Measurements from ENCODE around the gene HES7.

Gene HES7

GRCh38 chr17:8160741-8161221 is 36.9 kb upstream of the HES7 start:
- no peaks in the 10 kb centered on the region for H3K27me3 Mint-ChIP-seq (ENCODE audit: low read depth)
- peaks cover 21% of the 10 kb centered on the region for H3K36me3 Mint-ChIP-seq (ENCODE audit: low read depth)
- peaks cover 47% of the 10 kb centered on the region for H3K4me1 Mint-ChIP-seq
- H3K4me3 Mint-ChIP-seq = peak overlapping the region; percentile 82 to 87 (median 85)
- no peaks in the 10 kb centered on the region for H3K9me3 Mint-ChIP-seq
- peak overlapping the region; percentile 71 to 87 (median 80) for H3K27ac Mint-ChIP-seq
- no peak for TF ChIP-seq CTCF (IDR thresholded peaks at IDR 0.05; ENCODE audit: unreplicated experiment in 3 of 3)

DNA sequence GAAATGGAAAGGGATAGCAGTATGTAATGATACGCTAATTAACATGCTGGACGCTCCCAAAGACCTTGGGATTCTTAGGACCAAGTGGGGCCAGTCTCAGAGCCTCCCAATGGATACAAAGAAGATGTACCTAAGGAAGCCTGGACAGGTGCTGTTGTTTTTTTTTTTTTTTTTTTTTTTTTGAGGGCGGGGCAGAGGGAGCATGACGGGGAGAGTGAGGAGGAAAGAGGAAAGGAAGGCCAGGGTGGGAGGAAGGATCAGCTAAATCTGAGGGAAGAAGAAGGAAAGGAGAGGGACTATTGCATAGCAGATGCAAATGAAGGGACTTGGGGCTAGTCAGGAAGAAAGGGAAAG is 36.3 kb upstream of the HES7 start:
- H3K36me3 Mint-ChIP-seq (ENCODE audit: low read depth) = peaks cover 21% of the 10 kb centered on the region
- H3K27ac Mint-ChIP-seq = peak overlapping the region; percentile 71 to 87 (median 84)
- no peak for TF ChIP-seq CTCF (IDR thresholded peaks at IDR 0.05; ENCODE audit: unreplicated experiment in 3 of 3)
- H3K27me3 Mint-ChIP-seq (ENCODE audit: low read depth) = no peaks in the 10 kb centered on the region
- H3K4me1 Mint-ChIP-seq = peaks cover 47% of the 10 kb centered on the region
- no peaks in the 10 kb centered on the region for H3K9me3 Mint-ChIP-seq
- peak overlapping the region; percentile 82 to 87 (median 85) for H3K4me3 Mint-ChIP-seq

- H3K36me3 Mint-ChIP-seq (ENCODE audit: low read depth) = peaks cover 21% of the 10 kb centered on the region
- H3K27ac Mint-ChIP-seq = peak overlapping the region; percentile 71 to 87 (median 84)
- peaks cover 42% of the 10 kb centered on the region for H3K4me1 Mint-ChIP-seq
- no peak for TF ChIP-seq CTCF (IDR thresholded peaks at IDR 0.05; ENCODE audit: unreplicated experiment in 3 of 3)
- H3K9me3 Mint-ChIP-seq = no peaks in the 10 kb centered on the region
- no peaks in the 10 kb centered on the region for H3K27me3 Mint-ChIP-seq (ENCODE audit: low read depth)
- peak overlapping the region; percentile 82 to 87 (median 85) for H3K4me3 Mint-ChIP-seq
Measured at GRCh38 chr17:8159459-8160223, 35.7 kb upstream of the HES7 start.

GRCh38 chr17:8159032-8159400 is 35.1 kb upstream of the HES7 start:
- no peak for TF ChIP-seq CTCF (IDR thresholded peaks at IDR 0.05; ENCODE audit: unreplicated experiment in 3 of 3)
- Mint-ChIP-seq H3K9me3 (no peaks in the 10 kb centered on the region), H3K4me1 (peaks cover 36% of the 10 kb centered on the region), H3K27me3 (ENCODE audit: low read depth) (no peaks in the 10 kb centered on the region), H3K36me3 (ENCODE audit: low read depth) (peaks cover 21% of the 10 kb centered on the region), H3K27ac (peak overlapping the region; percentile 66 to 87 (median 87)), H3K4me3 (peak overlapping the region; percentile 67 to 81 (median 80))

DNA sequence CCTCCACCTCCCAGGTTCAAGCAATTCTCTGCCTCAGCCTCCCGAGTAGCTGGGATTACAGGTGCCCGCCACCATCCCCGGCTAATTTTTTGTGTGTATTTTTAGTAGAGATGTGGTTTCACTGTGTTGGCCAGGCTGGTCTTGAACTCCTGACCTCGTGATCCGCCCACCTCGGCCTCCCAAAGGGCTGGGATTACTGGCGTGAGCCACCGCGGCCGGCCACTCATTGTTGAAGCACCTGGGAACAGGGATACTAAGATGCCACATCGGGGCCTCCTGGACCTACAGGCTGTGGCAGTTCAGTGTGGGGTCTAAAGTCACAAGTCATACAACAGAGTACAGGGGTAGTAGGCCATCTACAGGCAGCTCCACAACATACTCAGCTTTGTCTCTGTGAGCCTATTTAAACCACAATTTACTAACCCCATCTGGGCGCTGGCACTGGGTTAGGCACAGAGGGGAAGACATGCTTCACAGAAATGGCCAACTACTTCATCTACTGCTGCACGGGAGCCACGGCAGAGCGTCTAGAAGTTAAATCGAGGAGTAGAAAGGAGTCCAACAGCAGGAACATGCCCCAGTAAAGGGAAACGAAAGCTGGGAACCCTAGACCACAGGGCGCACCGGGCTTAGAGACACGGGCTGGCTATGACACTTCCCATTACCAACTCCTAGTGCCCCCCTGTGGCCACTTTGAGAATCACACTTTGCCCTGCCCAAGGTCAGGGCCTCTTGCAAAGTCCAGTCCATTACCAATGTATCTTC is 34.5 kb upstream of the HES7 start:
- no peaks in the 10 kb centered on the region for H3K27me3 Mint-ChIP-seq (ENCODE audit: low read depth)
- H3K4me1 Mint-ChIP-seq = peaks cover 31% of the 10 kb centered on the region
- peak overlapping the region; percentile 67 to 81 (median 80) for H3K4me3 Mint-ChIP-seq
- peak; percentile 87 to 93 (median 90) for TF ChIP-seq CTCF (IDR thresholded peaks at IDR 0.05; ENCODE audit: unreplicated experiment in 3 of 3)
- no peaks in the 10 kb centered on the region for H3K9me3 Mint-ChIP-seq
- peak overlapping the region; percentile 66 to 87 (median 87) for H3K27ac Mint-ChIP-seq
- H3K36me3 Mint-ChIP-seq (ENCODE audit: low read depth) = peaks cover 21% of the 10 kb centered on the region

All from nephron (organoid).